GM12865 (cell line): ENCODE results near the gene LSM3.

Experiments used
- DNase-seq: peaks from one replicate; pipeline ENCODE4 v3.0.0; 2010; ENCODE audit warnings: low read depth
- H3K4me3 ChIP-seq: 2 replicates; pipeline ENCODE4 v1.5.1; 2011; ENCODE audit warnings: mild to moderate bottlenecking, low read depth, low read length, control low read depth
- TF ChIP-seq, protein P1 (sequence below): IDR thresholded peaks from 2 replicates; pipeline ENCODE4 v1.5.1; 2011; ENCODE audit warnings: low read length, control low read depth, low read depth, inconsistent platforms; ENCODE audit not compliant: insufficient read depth; ENCODE audit errors: missing control alignments

Gene LSM3

DNA sequence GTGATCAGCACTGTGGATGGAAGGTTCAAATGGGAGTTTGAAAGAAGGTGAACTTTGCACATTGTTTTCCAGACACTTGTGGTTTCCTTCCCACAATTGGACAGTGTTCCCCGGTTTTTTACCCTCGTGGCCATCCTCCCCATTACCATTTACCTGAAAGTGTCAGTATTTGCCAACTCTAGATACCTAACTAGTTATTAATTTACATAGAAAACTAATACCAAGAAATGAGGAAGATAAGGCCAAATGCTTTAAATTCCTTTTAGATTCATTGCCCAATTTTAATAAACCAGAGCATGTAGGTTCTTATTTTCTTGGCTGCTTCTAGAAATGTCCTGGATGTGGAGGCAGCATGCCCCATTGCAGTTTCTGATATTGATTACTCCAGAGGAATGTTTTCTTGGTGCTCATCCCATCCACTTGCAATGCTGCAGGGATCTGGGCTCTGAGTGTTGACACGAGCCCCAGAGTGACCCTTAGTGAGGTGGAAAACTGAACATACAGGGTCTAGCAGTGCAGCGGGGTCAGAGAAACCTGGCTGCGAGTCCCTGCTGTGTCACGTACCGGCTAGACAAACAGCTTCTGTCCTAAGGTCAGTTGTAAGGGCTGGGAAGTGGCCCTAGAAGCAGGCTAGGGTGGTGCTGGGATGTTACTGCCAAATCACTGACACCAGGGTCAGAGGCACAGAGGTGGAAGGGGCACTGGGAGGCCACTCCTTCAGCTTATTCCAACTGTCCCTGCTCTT lies 23.5 kb downstream of the LSM3 start:
- H3K4me3 ChIP-seq, result no peak overlapping the region
- TF ChIP-seq, protein P1, sequence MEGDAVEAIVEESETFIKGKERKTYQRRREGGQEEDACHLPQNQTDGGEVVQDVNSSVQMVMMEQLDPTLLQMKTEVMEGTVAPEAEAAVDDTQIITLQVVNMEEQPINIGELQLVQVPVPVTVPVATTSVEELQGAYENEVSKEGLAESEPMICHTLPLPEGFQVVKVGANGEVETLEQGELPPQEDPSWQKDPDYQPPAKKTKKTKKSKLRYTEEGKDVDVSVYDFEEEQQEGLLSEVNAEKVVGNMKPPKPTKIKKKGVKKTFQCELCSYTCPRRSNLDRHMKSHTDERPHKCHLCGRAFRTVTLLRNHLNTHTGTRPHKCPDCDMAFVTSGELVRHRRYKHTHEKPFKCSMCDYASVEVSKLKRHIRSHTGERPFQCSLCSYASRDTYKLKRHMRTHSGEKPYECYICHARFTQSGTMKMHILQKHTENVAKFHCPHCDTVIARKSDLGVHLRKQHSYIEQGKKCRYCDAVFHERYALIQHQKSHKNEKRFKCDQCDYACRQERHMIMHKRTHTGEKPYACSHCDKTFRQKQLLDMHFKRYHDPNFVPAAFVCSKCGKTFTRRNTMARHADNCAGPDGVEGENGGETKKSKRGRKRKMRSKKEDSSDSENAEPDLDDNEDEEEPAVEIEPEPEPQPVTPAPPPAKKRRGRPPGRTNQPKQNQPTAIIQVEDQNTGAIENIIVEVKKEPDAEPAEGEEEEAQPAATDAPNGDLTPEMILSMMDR, result no peak
- DNase-seq, result no peak

DNA sequence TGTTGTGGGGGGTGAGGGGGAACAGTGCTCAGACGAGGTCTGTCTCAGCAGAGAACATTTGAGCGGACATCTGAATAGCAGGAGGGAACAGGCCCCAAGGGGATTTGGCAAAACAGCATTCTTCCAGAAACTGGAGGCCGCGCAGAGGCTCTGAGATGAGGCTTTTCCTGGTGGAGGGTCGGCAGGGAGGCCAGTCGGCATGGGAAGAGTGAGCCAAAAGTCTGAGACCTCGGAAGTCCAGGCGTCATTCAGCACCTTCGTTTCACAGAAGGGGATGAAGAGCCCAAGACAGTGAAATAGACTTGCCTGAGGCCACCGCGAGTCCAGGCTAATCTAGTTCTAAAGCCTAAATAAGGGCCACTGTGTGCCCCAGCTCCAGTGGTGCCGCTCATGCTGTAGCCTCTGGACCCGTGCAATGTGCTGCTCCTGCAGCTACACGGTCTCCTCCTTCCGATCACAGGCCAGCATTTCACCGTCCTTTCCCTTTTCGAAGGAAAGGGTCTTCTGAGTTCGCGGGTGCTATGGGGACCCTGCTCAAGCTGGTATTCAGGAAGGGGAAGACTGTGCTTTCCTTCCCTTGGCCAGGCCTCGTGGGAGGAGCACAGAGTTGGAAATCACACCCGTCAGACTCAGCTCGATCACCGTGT lies 24.4 kb downstream of the LSM3 start:
- no peak for DNase-seq
- no peak overlapping the region for H3K4me3 ChIP-seq
- TF ChIP-seq, protein P1, result no peak

DNA sequence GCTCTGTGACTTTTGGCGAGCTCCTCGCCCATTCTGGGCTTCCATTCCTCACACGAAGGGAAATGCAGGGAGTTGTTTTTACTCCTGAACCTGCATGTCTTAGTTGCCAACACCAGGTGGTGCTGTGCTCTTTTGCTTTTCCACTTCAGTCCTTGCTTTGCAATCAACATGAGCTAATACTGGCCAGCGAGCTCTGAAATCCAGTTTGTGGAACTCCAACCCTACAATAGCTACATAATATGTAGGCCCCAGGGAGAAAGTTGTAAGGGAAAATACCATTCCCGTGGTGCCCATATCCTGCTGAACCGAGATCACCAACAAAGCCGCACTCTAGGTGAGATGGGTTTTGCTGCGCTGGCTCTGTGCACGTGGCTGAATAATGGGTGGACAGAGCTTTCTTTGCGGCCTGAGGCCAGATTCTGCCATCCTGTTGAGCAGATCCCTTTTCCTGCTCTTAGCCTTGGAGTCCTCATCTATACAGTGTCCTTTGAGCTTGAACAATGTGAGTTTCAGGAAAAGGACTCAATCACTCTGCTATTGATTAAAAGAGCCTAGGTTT lies 25.0 kb downstream of the LSM3 start:
- DNase-seq, result peak; percentile 75
- TF ChIP-seq, protein P1, result peak; percentile 83

DNA sequence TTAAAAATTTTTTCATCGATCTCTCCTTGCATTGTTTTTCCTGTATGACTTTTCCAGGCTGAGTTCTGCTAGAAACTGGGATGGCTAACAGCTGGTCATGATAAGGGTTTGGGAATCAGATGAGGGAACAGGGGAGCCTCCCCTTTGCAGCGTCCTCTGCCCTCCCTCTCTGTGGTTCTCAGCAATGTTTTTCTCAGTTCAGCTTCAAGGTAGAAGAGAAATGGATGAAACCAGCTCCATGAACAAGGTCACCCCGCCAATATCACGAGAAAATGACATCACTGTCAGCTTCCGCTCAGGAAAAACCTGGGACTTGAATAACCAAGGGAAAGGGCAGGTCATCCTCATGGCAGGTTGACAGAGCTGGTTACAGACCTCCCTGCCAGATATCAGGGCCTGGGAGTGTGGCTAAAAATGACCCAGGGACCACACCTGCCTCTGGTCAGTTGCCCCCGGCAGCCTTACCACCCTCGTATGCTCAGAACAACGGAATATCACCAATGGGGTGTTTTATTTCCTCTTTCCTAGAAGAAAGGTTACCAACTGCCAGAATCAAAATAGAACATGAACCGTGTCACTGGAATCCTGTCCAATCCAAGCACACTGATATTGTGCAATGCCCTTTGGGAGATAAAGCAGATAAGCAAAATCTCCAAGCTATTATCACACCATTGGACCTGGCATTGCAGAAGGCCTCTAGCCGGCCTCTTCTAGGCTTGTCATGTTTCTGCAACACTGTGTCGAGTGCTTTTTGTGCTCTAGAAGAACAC lies 26.1 kb downstream of the LSM3 start:
- TF ChIP-seq, protein P1, result no peak
- H3K4me3 ChIP-seq, result no peak overlapping the region
- no peak for DNase-seq

More for the DNA sequence above, 25.0 kb downstream of the LSM3 start:
- no peak overlapping the region for H3K4me3 ChIP-seq

DNA sequence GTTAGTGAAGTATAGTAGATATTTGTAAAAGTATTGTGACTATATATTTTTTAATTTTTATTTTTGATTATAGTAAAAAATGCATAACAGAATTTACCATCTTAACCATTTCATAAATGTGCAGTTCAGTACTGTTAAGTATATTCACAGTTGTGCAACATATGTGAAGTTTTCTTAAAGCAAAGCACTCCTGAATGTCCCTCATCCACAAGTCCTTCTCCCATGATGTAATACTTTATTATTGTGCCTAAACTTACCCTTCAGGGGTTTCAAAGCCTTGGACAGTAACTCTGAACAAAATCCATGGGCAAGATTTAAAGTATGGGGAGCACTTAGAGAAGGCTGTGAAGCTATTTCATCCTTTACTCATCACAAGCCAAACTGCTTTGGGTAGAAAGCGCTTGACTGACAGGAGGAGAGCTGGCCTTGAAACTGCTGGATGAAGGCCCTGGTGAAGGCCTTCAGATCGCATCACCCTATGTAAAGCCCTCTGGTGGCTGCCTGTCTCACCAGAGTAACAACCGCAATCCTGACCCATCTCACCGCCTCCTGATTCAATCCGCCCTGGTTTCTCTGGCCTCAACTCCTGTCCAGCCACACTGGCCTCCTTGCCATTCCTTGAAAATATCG lies 28.0 kb downstream of the LSM3 start:
- TF ChIP-seq, protein P1, result no peak
- H3K4me3 ChIP-seq, result no peak overlapping the region
- DNase-seq, result no peak

DNA sequence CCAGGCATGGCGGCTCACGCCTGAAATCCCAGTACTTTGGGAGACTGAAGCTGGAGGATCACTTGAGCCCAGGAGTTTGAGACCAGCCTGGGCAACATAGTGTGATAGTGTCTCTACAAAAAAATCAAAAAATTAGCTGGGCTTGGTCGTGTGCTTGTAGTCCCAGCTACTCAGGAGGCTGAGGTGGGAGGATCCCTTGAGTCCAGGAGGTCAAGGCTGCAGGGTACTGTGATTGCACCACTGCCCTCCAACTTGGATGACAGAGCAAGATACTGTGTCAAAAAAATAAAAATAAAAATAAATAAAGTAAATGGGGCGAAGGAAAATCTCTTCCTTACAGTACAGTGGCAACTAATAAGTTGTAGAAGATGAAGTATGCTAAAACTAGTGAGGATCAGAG lies 29.6 kb downstream of the LSM3 start:
- DNase-seq, result no peak
- TF ChIP-seq, protein P1, result no peak
- no peak overlapping the region for H3K4me3 ChIP-seq
